Activated CD4-positive, alpha-beta T cell treated with anti-CD3 and anti-CD28 coated beads, Interleukin-2, amount 50 U/mL, for 4 hours (primary cell): Measurements from ENCODE around the gene RPS6KB2.
"Not testable (repeated sequence)": the region's sequence is repeated elsewhere in the genome, so short reads cannot be mapped to it uniquely, and the experiment has no call there.

Experiments
- DNase-seq, 2 experiments: peaks; one replicate each; pipeline ENCODE4 v3.0.0-alpha.2; 2020

RPS6KB2 gene

DNA sequence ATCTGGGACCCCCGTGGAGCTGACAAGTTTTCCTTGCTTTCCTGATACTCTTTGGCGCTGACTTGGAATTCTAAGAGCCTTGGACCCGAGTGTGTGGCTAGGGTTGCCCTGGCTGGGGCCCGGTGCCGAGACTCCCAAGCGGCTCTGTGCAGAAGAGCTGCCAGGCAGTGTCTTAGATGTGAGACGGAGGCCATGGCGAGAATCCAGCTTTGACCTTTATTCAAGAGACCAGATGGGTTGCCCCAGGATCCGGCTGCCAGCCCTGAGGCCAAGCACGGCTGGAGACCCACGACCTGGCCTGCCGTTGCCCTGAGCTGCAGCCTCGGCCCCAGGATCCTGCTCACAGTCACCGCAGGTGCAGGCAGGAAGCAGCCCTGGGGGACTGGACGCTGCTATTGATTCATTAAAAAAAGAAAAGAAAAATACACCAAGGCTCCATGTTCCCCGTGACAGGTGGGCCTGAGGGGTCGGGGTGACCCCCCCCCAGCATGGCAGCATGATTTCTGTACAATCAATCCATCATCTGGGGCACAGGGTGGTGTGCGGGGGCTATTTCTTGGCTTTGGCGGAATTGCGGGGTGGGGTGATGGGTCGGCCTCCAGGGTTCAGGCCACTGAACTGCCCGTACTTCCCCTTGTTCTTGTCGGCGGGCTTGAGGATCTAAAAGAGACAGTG, 30.2 kb upstream of the RPS6KB2 start:
- no peak for DNase-seq

DNA sequence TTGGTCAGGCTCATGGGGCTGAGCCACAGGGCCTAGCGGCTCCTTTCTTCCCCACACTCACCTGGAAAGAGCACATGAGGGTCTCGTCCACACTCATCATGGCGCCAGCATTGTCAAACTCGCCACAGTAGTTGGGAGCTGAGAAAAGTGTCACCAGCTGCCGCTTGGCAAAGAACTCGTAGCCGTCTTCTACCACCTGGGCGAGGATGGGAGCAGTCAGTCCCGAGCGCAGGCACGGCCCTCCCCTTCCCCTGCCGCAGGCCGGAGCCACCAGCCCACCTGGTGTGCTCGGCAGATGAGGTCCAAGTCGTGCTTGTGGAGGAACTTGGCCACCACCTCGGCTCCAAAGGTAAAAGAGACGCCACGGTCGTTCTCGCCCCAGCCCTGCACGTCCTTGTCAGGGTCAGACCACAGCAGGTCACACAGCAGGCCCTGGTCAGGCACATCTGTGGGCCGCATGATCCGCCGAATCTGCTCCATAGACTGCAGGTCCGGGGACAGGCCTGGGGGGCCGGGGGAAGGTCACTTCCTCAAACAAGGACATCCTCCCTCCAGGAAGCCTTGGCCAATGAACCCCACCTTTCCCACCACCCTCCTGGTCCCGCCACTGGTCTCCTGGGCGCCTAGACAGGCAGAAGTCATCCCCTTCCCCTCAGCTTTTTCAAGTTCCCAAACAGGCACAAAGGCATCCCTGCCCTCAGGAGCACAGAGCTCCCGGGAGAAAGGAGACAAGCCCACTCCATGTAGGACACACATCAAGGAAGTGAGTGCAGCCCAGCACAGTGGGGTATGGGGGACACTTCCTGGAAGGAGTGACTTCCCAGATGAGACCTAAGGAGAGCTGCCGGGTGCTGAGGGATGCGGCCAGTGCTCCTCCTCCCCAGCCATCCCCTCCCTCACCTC, 29.4 kb upstream of the RPS6KB2 start:
- DNase-seq: no peak

DNA sequence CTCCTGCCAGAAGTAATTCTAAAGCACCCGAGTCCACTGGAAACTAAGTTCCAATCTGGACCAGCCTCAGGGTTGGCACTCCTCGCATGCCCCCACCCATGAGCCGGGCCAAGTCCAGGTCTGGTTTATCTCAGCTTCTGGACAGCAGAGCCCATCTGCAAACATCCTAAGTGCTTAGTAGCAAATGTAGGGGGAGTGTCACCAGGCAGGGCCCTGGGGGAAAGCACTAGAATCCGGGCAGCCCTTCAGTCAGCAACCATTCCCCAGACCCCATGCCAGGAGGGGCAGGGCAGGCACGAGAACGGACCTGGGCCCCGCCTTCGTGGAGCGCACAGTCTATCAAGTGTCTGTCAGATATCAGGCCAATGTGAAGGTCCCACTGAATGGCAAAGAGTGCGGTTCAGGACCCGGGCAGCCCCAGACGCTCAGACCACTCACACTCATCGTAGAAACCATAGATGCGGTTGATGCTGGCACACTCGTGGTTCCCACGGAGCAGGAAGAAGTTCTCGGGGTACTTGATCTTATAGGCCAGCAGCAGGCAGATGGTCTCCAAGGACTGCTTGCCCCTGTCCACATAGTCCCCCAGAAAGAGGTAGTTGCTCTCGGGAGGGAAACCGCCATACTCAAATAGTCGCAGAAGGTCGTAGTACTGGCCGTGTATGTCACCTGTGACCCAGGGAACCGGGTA, 27.9 kb upstream of the RPS6KB2 start:
- no peak for DNase-seq

DNA sequence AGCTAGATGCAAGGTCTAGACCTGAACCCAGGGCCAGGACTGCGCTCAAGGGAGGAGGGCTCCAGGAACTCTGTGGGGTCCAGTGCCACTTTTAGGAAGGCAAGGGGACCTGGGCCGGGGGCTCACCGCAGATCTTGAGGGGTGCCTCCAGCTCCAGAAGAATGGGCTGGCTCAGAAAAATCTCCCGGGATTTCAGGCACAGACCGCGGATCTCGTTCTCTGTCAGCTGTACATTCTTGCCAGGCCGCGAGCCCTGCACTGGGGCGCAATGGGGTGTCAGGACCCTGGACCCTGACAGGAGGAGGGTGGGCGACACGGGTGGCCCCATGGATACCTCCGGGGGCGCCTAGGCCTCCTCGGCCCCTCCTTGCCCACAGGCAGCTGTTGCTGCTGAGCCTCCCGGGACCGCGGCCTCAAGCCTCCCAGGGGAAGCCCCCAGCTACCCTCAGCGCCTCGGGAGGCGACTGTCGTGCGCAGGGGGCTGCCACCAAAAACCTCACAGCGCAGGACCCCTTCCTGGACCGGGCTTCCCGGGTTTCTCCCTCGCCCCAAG, 27.3 kb upstream of the RPS6KB2 start:
- no peak for DNase-seq

DNA sequence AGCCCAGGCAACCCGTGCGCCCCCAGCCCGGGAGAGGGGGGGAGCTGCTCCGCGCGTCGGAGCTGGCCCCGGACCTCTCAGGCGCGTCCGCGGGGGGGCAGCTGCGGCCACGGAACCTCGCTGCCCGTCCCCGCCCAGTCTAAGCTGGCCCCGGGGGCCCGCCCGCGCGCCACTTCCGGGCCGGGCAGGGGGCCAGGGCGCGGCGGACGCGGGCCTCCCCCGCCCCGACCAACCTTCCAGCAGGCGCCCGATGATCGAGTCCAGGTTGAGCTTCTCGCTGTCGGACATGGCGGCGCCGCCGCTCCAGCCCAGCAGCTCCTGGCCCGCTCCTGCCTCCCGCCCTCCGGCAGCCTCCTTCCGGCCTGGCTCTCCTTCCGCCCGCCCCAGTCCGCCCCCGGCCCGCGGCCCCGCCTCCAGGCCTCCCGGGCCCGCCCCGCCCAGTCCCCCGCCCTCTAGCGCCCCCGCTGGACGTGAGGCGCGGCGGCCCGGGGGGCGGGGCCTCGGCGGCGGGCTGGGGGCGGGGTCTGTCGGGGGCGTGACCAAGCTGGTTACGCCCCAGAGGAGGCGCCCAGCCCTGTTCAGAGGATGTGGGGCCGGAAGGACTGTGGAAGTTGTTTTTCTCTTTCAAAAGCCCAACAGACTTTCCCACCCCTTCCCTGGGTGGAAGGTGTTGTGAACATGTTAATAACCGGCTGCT, 26.7 kb upstream of the RPS6KB2 start, which contains the start of gene PPP1CA:
Gene PPP1CA, minus strand, starts transcription at position 364 of the 697 bp plus-strand sequence. Its CDS starts 76 bp downstream, at position 288.
- DNase-seq: peak; percentile 87 to 88

DNA sequence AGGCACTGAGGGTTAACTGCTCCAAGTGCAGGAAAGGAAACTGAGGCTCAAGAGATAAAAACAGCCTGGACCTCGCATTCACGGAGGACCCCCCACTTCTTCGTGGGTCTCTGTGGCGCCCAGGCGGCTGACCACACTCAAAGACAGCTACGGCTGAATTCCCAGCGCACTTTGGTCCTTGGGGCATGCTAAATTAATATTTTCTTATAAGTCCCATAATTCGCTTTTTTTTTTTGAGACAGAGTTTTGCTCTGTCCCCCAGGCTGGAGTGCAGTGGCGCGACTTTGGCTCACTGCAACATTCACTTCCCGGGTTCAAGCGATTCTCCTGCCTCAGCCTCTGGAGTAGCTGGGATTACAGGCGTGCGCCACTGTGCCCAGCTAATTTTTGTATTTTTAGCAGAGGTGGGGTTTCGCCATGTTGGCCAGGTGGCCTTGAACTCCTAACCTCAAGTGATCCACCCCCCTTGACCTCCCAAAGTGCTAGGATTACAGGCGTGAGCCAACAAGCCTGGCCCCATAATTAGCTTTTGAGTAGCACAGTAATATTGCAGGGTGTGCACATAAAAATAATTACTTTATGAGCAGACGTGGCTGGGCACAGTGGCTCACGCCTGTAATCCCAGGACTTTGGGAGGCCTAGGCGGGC, 26.0 kb upstream of the RPS6KB2 start:
- DNase-seq: not testable (repeated sequence)

DNA sequence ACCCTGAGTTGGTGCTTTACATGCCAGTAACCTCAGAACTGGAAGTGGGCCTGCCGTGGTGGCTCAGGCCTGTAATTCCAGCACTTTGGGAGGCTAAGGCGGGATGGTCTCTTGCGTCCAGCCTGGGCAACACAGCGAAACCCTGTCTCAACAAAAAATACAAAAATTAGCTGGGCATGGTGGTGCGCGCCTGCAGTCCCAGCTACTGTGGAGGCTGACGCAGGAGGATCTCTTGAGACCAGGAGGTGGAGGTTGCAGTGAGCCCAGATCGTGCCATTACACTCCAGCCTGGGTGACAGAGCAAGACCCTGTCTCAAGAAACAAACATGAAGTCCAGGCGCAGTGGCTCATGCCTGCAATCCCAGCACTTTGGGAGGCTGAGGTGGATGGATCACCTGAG, 25.2 kb upstream of the RPS6KB2 start:
- DNase-seq: not testable (repeated sequence)

DNA sequence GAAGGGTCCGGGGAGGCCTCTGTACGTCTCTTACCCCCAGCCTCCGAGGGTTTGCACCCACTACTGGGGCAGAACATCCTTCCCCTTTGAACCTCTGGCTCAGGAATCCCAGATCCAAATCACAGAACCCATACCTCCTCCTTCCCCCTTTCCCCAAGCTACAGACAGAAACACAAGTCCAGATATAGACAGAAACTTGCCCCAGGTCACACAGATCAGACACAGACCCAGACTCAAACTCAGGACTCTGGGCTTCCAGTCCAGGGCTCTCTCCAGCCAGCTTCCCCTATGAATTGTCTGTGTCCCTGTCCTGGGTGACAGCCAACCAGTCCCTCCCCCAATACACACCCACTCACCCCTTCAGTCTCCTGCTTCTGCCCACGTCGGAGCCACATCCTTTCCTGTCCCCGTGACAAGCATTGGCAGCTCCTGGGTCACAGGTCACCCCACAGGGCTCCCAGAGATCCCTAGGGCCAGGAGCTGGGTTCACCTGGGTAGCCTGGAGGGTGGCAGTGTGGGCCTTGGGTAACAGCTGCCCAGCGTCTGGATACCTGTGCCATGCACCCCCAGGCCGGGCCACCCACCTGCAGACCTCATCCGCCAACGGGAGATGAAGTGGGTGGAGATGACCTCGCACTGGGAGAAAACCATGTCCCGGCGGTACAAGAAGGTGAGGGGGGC, 23.6 kb upstream of the RPS6KB2 start:
- DNase-seq: peak; percentile 50 to 52

DNA sequence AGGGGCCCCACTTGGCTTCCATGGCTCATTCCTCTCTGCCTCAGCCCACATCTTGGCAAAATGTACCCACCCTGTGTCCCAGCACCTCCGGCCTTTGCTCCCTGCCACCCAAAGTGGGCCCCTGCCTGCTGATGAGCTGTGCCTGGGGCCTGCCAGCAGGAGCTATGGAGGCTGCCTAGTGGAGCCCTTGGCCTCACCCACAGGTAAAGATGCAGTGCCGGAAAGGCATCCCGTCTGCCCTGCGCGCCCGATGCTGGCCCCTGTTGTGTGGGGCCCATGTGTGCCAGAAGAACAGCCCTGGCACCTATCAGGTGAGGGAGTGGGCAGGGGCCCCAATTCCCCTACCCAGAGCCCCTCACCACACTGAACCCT, 23.1 kb upstream of the RPS6KB2 start:
- no peak for DNase-seq

DNA sequence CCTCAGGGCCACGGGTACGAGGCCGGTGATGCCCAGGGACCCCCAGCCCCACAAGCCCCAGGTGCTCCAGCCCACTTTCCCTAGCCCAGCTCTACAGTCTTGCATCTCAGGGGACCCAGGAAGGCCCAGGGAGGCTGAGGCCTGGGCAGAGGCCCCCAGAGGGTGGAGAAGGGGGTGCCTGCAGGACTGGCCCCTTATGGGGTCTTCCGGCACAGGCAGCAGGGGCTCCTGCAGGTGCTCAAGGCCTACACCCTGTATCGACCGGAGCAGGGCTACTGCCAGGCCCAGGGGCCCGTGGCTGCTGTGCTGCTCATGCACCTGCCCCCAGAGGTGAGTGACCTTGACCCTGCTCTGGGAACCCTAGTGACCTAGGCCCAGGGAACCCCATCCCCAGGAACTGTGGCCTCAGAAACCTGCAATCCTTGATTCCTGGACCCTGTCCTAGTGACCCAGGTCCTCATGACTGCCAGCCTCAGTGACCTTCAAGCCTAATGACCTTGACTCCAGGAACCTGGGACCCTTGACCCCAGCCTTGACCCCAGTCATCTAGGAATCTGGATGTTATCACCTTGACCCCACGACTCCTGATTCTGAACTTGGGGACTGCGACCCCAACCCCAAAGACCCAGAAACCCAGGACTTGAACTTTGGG, 22.5 kb upstream of the RPS6KB2 start:
- no peak for DNase-seq

DNA sequence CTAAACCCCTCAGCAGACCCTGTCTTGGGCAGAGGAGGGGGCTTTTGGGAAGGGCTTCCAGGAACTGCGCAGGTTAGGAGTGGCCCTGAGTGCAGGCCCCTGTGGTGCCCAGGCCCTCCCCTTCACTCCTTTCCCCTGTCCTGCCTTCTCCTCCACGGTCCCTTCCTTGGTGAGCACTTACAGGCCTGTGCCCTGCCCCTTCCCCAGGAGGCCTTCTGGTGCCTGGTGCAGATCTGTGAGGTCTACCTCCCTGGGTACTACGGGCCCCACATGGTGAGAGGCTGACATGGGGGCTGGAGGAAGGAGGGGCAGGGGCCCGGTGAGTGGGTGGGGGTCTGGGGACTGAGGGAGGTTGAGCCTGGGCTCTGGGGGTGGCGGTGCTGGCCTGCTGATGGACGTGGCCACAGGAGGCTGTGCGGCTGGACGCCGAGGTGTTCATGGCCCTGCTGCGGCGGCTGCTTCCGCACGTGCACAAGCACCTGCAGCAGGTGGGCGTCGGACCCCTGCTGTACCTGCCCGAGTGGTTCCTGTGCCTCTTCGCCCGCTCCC, 21.8 kb upstream of the RPS6KB2 start:
- DNase-seq: no peak

DNA sequence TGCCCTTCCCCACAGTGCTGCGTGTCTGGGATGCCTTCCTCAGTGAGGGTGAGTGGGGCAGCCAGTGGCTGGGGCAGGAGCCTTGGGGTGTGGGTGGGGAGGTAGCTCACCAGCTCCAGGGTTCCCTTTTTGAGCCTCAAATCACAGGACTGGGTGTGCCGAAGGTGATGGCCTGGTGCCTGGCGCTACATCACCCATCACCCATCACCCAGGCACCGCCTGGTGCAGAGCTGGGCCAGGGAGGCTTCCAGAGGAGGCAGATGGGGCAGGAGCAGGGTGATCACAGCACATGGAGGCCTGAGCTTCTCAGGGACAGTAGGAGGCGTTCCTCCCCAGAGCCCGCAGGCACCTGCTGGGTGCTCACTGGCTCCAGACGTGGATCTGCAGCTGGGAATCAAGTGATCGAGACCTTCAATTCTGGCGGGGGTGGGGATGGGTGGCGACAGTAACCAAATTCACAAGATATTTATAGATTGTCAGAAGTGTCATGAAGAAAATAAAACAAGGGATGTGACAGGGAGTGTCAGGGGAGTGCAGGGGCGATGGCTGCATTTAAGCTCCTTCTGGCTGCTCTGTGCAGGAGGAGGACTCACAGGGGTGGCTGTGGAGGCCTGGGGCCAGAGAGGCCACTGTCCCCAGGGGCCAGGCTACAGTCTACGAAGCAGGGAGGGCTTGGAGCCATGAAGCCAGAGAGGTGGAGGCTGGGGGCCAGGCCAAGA, 21.2 kb upstream of the RPS6KB2 start:
- DNase-seq: no peak

DNA sequence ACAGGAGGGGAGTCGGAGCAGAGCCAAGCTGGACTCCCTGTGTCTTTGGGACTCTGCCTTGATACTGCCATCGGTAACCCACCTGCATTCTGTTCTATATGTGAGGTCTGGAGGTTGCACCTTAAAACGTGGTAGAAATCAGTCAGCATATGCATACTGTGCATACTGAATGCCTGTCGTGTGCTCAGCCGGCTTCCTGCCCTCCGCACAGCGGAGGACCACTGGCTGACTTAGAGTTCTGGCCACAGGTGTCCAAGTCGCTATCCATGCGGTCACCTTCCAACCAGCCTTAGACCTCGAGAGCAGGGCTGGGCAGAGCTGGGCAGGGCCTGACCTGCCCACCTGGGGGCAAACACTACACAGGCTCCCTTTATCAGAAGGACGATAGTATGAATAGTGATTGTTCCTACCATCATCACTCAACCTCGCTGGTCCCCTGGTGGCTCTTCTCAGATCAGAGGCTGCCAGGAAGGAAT, 20.6 kb upstream of the RPS6KB2 start:
- no peak for DNase-seq

DNA sequence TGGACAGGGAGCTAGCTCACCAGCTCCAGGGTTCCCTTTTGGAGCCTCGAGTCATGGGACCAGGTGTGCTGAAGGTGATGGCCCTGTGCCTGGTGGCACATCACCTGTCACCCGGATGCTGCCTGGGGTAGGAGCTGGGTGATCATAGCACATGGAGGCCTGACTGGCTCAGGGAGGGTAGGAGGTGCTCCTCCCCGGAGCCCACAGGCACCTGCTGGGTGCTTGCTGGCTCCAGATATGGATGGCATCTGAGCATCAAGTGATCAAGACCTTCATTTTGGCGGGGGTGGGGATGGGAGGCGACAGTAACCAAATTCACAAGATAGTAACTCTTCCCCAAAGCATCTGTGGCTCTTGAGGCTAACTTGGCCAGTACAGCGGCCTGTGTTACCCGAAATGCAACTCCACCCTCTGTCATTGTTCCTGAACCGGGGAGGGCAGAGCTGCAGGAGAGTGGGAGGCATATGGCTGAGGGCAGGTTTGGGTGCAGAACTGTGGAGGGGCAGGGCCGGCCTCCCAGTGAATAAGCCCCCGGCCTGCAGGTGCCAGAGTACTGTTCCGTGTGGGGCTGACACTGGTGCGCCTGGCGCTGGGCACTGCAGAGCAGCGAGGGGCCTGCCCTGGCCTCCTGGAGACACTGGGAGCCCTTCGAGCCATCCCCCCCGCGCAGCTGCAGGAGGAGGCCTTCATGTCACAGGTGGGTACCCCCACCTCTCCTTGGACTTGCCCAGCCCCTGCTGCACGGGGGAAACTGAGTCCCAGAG, 19.7 kb upstream of the RPS6KB2 start:
- no peak for DNase-seq

DNA sequence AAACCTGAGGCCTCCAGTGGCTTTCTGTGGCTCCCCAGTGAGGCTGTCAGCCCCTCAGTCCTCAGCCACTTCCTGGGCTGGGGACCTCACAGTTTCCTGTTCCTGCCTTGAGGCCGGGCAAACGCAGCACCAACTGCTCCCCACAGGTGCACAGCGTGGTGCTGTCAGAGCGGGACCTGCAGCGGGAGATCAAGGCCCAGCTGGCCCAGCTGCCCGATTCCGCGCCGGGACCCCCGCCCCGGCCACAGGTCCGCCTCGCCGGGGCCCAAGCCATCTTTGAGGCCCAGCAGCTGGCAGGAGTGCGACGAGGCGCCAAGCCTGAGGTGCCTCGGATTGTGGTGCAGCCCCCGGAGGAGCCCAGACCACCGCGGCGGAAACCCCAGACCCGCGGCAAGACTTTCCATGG, 19.0 kb upstream of the RPS6KB2 start:
- DNase-seq: no peak

DNA sequence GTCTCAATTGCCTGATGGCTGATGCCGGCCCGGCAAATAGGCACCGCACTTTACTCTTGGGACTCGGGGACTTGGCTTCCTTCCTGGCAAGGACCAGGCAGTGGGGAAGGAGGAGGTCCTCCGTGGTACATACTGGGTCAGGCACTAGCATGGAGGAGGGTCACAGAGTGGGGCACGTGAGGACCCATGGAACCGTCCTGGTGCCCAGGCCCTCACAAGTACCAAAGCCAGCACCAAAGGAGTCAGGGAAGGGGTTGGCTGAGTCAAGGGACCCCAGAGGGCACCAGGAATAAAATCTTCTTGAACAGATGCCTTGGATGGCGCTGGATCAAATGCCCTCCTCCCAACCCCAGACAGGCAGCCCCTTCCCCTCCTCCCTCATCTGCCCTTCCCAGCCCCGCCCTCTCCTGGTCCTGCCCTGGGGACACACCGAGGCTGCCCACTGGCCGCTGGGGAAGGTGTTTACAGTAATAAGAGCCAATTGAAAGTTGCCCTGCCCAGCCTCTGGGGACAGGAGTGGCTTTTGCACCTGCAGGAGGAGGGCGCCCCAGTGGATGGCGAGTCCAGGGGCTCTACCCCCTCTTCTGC, 18.4 kb upstream of the RPS6KB2 start:
- no peak for DNase-seq

DNA sequence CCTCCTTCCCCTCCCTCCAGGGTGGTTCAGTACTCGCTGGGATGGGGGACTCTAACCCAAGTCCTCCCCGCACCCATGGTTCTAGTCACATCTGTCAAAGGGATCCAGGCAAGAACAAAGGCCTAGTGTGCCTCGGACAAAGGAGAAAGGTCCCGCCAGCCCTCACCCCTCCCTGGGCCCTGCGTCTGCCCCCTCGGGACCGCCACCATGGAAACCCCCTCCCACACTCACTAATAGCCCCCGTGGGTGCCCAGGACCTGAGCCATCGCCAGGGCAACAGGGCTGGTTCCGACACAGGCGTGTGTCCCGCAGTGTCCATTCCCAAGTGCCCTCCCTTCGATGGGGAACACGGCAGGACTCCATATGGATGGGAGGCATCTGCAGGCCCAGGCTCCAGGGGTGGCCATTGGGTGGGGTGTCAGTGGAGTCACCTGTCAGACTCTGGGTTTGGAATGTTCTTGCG, 17.9 kb upstream of the RPS6KB2 start:
- DNase-seq: no peak

DNA sequence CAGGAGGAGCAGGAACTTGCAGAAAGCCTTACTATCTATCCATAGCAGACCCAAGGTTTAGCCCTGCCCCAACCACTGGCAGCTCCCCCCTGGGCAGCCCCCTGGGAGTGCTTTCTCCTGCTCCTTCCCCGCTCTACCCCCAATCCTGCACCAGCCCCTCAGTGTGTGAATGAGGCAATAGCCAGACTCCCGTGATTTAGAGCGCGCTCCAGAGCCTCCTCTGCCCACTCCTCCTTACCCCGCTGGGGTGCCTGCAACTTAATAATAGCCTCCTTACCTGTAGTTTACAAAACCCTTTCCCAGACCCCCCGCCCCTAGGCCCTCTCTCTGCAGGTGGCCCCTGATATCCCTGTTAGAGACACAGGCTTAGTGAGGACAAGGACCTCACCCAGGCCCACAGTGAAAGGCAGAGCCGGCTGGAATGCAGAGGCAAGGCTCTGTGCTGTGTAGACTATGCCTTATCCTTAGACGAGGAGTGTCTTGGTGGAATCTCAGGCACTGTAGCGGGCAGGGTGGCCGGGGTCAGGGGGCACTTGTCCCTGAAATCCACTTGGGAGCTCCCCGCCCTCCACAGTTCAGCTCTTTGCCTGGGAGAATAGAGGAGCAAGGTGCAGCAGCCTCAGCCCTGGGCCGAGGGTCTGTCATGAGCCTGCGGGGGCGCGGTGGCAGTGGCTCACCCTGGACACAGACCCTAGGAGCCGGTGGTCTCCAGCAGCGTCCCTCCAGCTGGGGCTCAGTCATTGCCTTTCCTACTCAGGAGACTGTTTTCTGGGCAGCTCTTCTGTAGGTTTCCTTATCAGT, 17.1 kb upstream of the RPS6KB2 start:
- DNase-seq: no peak
